Right renal cortex interstitium (tissue), 3 donors: Measurements from ENCODE around the gene CAPS. TPM values are rescaled to one million over a fixed set of nuclear protein-coding genes. Genes with fewer than 3 reads are reported as not detected.

Experiments used
- DNase-seq, 3 donors: peaks; one replicate each; pipeline ENCODE4 v3.0.0-alpha.2; 2013; ENCODE audit warnings: low read depth in 3 of 3, low spot score in 2 of 3
- polyA plus RNA-seq, 3 donors: library from polyadenylated mRNA; unstranded; fragments of 120-200 nt; gene quantifications; one replicate each; pipeline ENCODE4 v1.2.1, GENCODE V29; 2013; ENCODE audit not compliant: insufficient read length in 3 of 3

CAPS gene
- polyA plus RNA-seq, 3 donors, result 15.6 to 28.0 (median 23.4) TPM

- no peak for DNase-seq
These were observed 5.1 kb upstream of the CAPS start for GRCh38 chr19:5908773-5909442.

GRCh38 chr19:5910638-5910907, 3.5 kb upstream of the CAPS start:
- DNase-seq, result no peak

GRCh38 chr19:5911366-5911765, 2.7 kb upstream of the CAPS start:
- DNase-seq, result no peak

DNA sequence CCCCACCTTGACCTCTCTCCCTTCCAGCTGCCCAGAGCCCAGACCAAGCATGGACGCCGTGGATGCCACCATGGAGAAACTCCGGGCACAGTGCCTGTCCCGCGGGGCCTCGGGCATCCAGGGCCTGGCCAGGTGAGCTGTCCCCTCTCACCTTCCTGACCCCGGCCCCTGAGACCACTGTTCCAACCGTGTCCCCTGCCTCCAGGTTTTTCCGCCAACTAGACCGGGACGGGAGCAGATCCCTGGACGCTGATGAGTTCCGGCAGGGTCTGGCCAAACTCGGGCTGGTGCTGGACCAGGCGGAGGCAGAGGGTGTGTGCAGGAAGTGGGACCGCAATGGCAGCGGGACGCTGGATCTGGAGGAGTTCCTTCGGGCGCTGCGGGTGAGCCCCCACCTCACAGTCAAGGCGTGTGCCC, 312 bp downstream of the CAPS start:
- no peak for DNase-seq

GRCh38 chr19:5914946-5915781, 1.1 kb downstream of the CAPS start:
- DNase-seq, result no peak

DNA sequence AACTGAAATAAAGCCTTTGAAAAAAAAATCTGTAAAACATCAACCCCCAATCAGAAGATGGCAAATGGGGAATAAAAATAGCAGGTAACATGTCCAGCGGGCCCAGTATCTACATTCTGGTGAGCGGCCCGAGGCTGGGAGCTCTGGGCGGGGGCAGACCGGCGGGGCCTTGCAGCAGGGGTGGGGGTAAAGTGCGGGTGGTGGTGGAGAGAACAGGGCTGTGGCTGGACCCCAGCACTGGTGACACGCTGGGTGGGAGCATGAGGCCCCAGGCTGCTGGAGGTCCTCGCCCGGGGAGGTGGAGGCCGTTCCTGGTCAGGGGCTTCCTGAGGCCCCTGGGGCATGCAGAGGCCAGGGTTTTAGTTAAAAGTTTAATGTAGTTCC, 1.7 kb downstream of the CAPS start:
- DNase-seq, result no peak

GRCh38 chr19:5916181-5916708, 2.2 kb downstream of the CAPS start:
- no peak for DNase-seq

- DNase-seq, result no peak
These were observed 3.5 kb downstream of the CAPS start for GRCh38 chr19:5917431-5918107.

- no peak for DNase-seq
These were observed 4.5 kb downstream of the CAPS start for GRCh38 chr19:5918463-5919079.

DNA sequence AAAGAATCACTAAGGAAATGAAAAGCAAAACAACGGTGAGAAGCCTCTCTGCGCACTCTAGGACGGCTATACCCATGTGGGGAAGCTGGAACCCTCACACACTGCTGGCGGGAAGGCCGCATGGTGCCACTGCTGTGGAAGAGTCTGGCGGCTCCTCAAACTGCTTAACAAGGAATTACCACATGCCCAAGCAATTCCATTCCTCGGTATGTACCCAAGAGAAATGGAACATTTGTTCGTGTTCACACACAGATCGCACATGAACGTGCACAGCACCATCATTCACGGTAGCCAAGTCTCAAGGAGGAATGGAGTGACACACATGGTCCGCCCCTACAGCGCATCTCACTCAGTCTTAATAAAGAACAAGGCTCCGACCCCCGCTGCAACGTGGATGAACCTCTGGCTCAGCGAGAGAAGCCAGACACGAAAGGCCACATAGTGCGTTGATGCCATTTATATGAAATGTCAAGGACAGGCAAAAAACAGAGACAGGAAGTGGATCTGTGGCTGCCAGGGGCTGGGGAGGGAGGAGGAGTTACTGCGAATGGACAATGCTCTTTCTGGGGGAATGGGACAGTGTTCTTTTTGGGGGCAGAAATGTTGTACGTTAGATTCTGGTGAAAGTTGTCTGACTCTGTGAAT, 7.6 kb downstream of the CAPS start:
- no peak for DNase-seq

DNA sequence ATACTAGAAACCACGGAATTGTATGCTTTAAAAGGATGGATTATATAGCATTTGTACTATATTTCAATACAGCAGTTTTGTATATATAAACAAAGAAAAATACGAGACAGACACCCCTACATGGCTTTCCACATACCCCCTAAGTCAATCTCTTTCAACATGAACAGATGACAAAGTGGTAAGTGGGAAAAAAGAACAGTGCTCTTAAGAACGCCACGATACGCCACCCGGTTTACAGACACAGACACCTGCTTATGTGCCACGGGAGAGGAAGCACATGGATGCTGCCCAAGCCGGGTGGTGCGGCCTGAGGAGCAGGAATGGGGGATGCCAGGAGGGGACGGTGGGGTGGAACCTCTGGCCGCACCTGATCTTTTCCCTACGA, 8.1 kb downstream of the CAPS start:
- DNase-seq, result no peak

- DNase-seq, result no peak
These were observed 9.3 kb downstream of the CAPS start for GRCh38 chr19:5923356-5923755.

DNA sequence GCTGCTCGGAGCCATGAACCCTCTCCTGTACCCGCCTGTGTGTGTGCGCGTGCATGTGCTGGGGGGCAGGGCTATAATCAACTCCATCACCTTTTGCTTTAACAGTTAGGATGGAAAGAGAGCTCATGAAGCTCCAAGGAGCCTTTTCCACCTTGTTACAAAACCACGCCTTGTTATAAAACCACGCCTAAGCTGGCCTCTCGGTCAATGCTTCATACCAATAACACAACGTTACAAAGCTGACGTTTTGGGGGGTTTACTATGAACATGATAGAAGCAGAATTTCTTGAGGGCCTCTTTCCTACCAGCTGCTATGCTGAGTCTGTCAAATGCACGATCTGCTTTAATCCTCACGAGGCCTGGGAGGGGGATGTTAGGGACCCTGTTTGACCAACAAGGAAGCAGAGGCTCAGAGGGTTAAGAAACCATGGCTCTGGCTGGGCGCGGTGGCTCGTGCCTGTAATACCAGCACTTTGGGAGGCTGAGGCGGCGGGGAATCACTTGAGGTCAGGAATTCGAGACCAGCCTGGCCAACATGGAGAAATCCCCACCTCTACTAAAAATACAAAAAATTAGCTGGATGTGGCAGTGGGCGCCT, 11.9 kb downstream of the CAPS start:
- DNase-seq, result no peak

- DNase-seq, result no peak
These were observed 12.8 kb downstream of the CAPS start for GRCh38 chr19:5926641-5927440.

- DNase-seq, result no peak
These were observed 13.4 kb downstream of the CAPS start for GRCh38 chr19:5927441-5927821.

- no peak for DNase-seq
These were observed 15.1 kb downstream of the CAPS start for GRCh38 chr19:5929179-5929578.

DNA sequence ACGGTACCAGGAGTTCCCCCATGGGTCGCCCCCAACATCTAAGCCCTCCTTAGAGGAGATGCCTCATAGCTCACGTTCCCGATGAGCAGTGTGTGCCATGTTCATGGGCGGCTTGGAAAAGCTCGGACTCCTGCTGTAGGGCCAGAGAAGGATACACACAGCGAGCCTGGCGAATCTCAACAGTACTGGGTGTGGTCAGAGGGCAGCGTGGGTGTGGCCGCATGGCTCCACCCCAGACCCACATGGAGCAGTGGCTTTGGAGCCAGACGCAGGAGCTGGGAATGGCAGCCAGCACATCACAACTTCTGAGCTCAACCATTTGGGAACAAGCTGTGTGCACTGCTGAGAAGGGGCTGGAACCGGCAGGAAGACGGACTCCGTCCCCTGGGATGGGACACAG, 15.6 kb downstream of the CAPS start:
- no peak for DNase-seq

DNA sequence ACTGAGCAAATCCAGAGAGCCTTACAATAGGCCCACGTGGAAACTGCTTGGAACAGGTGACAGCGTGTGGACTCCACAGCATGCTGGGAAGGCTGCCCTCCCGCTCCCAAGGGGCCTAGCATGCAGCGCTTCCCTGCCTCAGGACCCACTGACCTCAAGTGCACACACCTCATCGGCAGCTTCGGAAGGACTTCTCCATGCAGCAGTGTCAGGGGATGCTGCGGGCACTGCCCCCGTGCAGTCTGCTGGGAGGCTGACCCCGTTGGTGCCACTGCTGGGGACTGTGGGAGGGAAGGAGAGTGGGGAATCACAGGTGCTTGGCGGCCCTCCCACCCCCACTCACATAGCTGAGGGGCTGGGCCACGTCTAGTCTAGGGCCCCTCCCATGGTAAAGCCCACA, 17.2 kb downstream of the CAPS start:
- DNase-seq, result no peak

- no peak for DNase-seq
These were observed 18.1 kb downstream of the CAPS start for GRCh38 chr19:5932146-5932545.
